Uterus (tissue), 4 donors: ENCODE measurements around the gene CLK3. TPM values are rescaled to one million over a fixed set of nuclear protein-coding genes. Genes with fewer than 3 reads are reported as not detected.

Experiments
- DNase-seq, 2 donors: peaks; one replicate each; pipeline ENCODE4 v3.0.0-alpha.2; 2019 to 2020
- H3K27ac ChIP-seq, 2 donors: fragments of 200-600 bp; sonication (generic); 1 replicate in 1 of 2; 2 replicates in 1 of 2; pipeline ENCODE4 v1.5.1; 2016 to 2018
- H3K27me3 ChIP-seq, 2 donors: fragments of 200-600 bp; sonication (generic); one replicate each; pipeline ENCODE4 v1.5.1; 2018 to 2019; ENCODE audit warnings: control low read depth in 1 of 2
- H3K36me3 ChIP-seq, 2 donors: fragments of 200-600 bp; sonication (generic); one replicate each; pipeline ENCODE4 v1.5.1; 2019; ENCODE audit warnings: control low read depth in 1 of 2
- H3K4me1 ChIP-seq, 2 donors: fragments of 200-600 bp; sonication (generic); one replicate each; pipeline ENCODE4 v1.5.1; 2018 to 2019; ENCODE audit warnings: control low read depth in 1 of 2
- H3K4me3 ChIP-seq, 2 donors: fragments of 200-600 bp; sonication (generic); 1 replicate in 1 of 2; 2 replicates in 1 of 2; pipeline ENCODE4 v1.5.1; 2018 to 2019; ENCODE audit warnings: mild to moderate bottlenecking in 1 of 2
- H3K9me3 ChIP-seq, 2 donors: fragments of 200-600 bp; sonication (generic); one replicate each; pipeline ENCODE4 v1.5.1; 2019; ENCODE audit warnings: control low read depth in 1 of 2
- POLR2A ChIP-seq, 2 donors: fragments of 450-650 bp; IDR thresholded peaks; one replicate each; pipeline ENCODE4 v1.6.1; 2016; ENCODE audit warnings: antibody characterized with exemption in 2 of 2, mild to moderate bottlenecking in 1 of 2, moderate library complexity in 1 of 2
- intact Hi-C: fragments of 100-400 bp; cut with DNase I; formaldehyde crosslinking; loops from one replicate; pipeline ENCODE4 v1.15.1; 2023; ENCODE audit warnings: low total_unique reads
- total RNA-seq, 4 donors: library from RNA; depleted of rRNA in 3 of 4; stranded (reverse); fragments of >200 nt in 3 of 4; gene quantifications; one replicate each; pipeline versions ENCODE4 v1.1.0 to v1.2.4, GENCODE V29; 2014 to 2023
- TF ChIP-seq, protein P1 (sequence below), 4 experiments: fragments of 200-600 bp in 2 of 4; fragments of 450-650 bp in 2 of 4; sonication (generic) in 2 of 4; IDR thresholded peaks; one replicate each; pipeline ENCODE4 v1.5.1; 2016 to 2019; ENCODE audit warnings: antibody characterized with exemption in 4 of 4, mild to moderate bottlenecking in 2 of 4, moderate library complexity in 1 of 4
- donor health status: DM: yes; HTN: yes; CAD: no.

The CLK3 gene
- total RNA-seq: 10 to 100 TPM; 33.0 to 90.4 (median 84.2) TPM

DNA sequence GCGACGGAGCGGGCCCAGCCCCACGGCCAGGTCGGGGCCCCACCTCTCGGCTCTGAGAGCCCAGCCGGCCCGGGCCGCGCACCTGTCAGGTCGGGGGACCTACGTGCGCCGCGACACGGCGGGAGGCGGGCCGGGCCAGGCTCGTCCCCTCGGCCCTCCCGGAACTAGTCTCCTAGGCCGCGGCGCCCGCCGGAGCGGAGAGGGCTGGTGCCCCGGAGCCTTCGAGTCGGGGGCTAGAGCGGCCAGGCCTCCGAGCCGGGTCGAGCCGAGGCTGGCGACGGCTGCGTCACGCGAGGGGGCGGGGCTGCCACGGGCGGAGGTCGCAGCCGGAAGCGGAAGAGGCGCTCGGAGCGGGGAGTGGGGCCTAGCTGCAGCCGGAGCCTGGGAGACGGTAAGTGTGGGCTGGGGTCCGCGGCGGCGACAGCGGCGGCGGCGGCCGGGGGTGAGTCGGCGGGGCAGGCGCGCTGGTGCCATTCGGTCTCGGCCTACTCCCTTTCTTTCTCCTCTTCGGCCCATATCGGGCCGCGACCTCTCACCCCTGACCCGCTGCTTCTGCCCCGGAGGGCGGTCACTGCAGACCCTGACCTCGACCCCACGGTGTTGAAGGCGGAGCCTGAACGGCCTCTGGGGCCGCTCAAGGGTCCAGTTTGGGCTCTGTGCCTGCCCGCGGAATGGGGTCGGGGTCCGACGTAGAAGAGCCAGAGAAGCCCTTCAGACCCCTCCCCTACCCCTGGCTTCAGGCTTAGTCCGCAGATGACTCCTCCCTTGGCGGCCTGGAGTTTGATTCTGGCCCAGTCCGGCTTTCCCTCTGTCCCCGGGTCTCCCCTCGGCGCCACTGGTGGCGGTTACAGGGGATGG lies at the start of gene CLK3:
Gene CLK3 (plus strand): TSS at position 329 of the 858 bp plus-strand sequence. CDS start 3,361 bp downstream, outside the sequence.
- peak; percentile 94 to 96 for DNase-seq
- Histone ChIP-seq H3K27ac (peak within 1 kb of the TSS; percentile 82 to 94), H3K36me3 (no peaks in the 10 kb centered on the region), H3K4me1 (peaks cover 0 to 7% of the 10 kb centered on the region in 2 donors), H3K9me3 (no peaks in the 10 kb centered on the region), H3K27me3 (no peaks in the 10 kb centered on the region), H3K4me3 (peak within 1 kb of the TSS; percentile 71 to 86)
- intact Hi-C loops: loop anchor here (5.0 kb wide), 1 partner anchor 73 kb away; the partner anchor contains the start of gene ARID3B
- TF ChIP-seq, protein P1, sequence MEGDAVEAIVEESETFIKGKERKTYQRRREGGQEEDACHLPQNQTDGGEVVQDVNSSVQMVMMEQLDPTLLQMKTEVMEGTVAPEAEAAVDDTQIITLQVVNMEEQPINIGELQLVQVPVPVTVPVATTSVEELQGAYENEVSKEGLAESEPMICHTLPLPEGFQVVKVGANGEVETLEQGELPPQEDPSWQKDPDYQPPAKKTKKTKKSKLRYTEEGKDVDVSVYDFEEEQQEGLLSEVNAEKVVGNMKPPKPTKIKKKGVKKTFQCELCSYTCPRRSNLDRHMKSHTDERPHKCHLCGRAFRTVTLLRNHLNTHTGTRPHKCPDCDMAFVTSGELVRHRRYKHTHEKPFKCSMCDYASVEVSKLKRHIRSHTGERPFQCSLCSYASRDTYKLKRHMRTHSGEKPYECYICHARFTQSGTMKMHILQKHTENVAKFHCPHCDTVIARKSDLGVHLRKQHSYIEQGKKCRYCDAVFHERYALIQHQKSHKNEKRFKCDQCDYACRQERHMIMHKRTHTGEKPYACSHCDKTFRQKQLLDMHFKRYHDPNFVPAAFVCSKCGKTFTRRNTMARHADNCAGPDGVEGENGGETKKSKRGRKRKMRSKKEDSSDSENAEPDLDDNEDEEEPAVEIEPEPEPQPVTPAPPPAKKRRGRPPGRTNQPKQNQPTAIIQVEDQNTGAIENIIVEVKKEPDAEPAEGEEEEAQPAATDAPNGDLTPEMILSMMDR (IDR thresholded peaks at IDR 0.05): no peak
- peak; percentile 74 to 85 for TF ChIP-seq POLR2A (IDR thresholded peaks at IDR 0.05)

DNA sequence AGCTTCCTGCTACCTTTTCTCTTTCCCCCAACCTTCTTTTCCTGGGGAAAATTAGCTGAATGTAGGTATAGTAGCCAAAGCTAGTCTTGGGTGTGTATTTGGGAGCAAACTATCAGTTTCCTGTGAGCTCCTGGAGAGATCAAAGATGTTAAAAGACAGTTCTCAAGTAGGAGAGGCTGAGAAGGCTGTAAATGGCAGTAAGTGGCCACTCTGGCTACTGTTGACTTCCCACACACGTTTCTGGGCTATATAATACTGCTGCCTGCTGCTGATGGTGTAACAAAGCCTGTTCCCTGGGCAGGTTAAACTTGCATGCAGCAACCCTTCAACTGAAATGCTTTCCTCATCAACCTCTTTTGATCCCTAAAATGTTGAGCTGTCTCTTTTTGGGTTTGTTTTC lies 47.0 kb upstream of the CLK3 start:
- peaks cover 0 to 10% of the 10 kb centered on the region in 2 donors for H3K4me1 ChIP-seq
- DNase-seq: no peak
- intact Hi-C loops: no loop called here
- TF ChIP-seq POLR2A (IDR thresholded peaks at IDR 0.05): no peak
- TF ChIP-seq, protein P1 (IDR thresholded peaks at IDR 0.05): no peak
- no peaks in the 10 kb centered on the region for H3K27me3 ChIP-seq
- H3K36me3 ChIP-seq: no peaks in the 10 kb centered on the region
- H3K27ac ChIP-seq: no peak overlapping the region
- no peak overlapping the region for H3K4me3 ChIP-seq
- no peaks in the 10 kb centered on the region for H3K9me3 ChIP-seq

DNA sequence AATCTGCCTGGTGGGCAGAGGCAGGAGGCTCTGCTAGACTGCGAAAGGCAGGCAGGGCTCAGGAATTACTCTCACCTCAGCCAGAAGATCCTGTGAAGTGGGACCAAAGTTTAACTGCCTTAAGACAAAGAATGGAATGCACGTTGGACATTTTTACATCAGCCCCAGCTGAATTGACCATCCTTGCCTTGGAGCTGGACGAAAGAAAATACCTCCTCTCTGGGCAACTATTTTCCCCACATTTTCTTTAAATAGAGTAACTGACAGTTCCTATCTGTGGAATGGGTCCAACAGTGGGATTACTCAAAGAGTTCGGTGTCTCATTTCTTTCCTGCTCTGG lies 45.9 kb upstream of the CLK3 start:
- Histone ChIP-seq H3K27me3 (no peaks in the 10 kb centered on the region), H3K4me1 (peaks cover 0 to 10% of the 10 kb centered on the region in 2 donors), H3K9me3 (no peaks in the 10 kb centered on the region), H3K27ac (peak overlapping the region; percentile 26 to 67), H3K36me3 (no peaks in the 10 kb centered on the region), H3K4me3 (no peak overlapping the region)
- DNase-seq: no peak
- intact Hi-C loops: no loop called here
- no peak for TF ChIP-seq POLR2A (IDR thresholded peaks at IDR 0.05)
- TF ChIP-seq, protein P1 (IDR thresholded peaks at IDR 0.05): no peak

DNA sequence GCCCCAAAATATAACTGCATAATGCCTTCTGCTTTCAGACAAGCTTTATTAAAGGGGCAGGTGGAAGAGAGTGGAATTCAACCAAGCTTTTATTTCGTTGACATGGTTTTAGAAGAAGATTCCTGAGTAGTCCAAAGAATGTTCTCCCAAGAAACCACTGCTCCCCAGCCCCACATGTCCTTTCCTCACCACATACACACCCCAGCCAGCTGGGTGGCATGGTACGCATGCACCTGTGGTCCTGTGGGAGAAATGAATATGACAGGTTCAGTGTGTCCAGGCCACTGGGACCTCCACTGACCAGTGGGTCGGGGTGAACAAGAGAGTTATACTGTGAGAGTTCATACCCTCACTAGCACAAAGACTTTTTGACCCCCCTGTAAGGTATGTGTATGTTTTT lies 44.4 kb upstream of the CLK3 start:
- H3K4me1 ChIP-seq: peaks cover 0 to 10% of the 10 kb centered on the region in 2 donors
- H3K27me3 ChIP-seq: no peaks in the 10 kb centered on the region
- H3K4me3 ChIP-seq: no peak overlapping the region
- intact Hi-C loops: no loop called here
- H3K36me3 ChIP-seq: no peaks in the 10 kb centered on the region
- H3K27ac ChIP-seq: no peak overlapping the region
- H3K9me3 ChIP-seq: no peaks in the 10 kb centered on the region
- TF ChIP-seq, protein P1 (IDR thresholded peaks at IDR 0.05): no peak
- TF ChIP-seq POLR2A (IDR thresholded peaks at IDR 0.05): no peak
- no peak for DNase-seq

DNA sequence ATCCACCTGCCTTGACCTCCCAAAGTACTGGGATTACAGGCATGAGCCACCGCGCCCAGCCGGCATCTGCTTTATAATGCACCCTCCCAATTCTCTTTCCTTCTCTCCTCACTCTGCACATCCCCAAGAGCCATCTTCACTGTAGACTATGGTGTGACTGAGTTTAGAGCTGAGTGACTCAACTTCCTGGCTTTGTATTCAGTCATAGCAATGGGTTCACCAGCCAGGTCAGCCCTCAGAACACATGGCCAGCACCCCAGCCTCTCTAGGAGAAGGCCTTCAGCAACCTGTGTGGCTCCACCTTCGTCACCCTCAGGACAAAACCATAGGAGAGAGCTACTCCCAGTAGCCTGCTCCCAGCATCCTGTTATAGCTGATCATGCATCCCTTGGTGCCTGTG lies 41.6 kb upstream of the CLK3 start:
- DNase-seq: no peak
- intact Hi-C loops: no loop called here
- Histone ChIP-seq H3K4me1 (peaks cover 0 to 10% of the 10 kb centered on the region in 2 donors), H3K27me3 (no peaks in the 10 kb centered on the region), H3K4me3 (no peak overlapping the region), H3K36me3 (no peaks in the 10 kb centered on the region), H3K9me3 (no peaks in the 10 kb centered on the region), H3K27ac (no peak overlapping the region)
- no peak for TF ChIP-seq POLR2A (IDR thresholded peaks at IDR 0.05)
- TF ChIP-seq, protein P1 (IDR thresholded peaks at IDR 0.05): no peak
